GM12892 (cell line): Measurements from ENCODE around the gene COL23A1.

Source experiments
- POLR2A ChIP-seq: IDR thresholded peaks from 2 replicates; pipeline ENCODE4 v1.6.1; 2011; ENCODE audit warnings: low read depth, low read length, control low read depth
- POLR2AphosphoS5 ChIP-seq: IDR thresholded peaks from 2 replicates; pipeline ENCODE4 v1.6.1; 2011; ENCODE audit warnings: low read depth, low read length, control low read depth
- TAF1 ChIP-seq: IDR thresholded peaks from 2 replicates; pipeline ENCODE4 v1.6.1; 2011; ENCODE audit warnings: low read depth, mild to moderate bottlenecking, control low read depth, low read length, borderline replicate concordance

- no peak for TF ChIP-seq POLR2AphosphoS5
- TF ChIP-seq POLR2A = no peak
- TF ChIP-seq TAF1 = no peak
These were observed 64.1 kb downstream of the COL23A1 start for GRCh38 chr5:178525906-178526732.
